Astrocyte of the spinal cord (primary cell): ENCODE measurements around the gene NAA25.
A peak's percentile ranks its signal among the peaks of the same experiment; 100 is the strongest.

Source experiments
- DNase-seq: peaks from one replicate; pipeline ENCODE4 v3.0.0; 2011; ENCODE audit warnings: low read depth, low spot score
- H3K4me3 ChIP-seq: 2 replicates; pipeline ENCODE4 v1.5.1; 2011; ENCODE audit warnings: low read depth, mild to moderate bottlenecking, low read length, moderate library complexity
- in situ Hi-C: cut with HindIII; loops from 2 replicates; pipeline ENCODE4 v1.10.0; 2017; ENCODE audit warnings: low sequenced_read_pairs
- TF ChIP-seq, protein P1 (sequence below): IDR thresholded peaks from 2 replicates; pipeline ENCODE4 v1.5.1; 2012; ENCODE audit warnings: low read depth, mild to moderate bottlenecking, low read length, inconsistent platforms

The NAA25 gene

GRCh38 chr12:112018571-112019237 is 89.9 kb downstream of the NAA25 start:
- H3K4me3 ChIP-seq: no peak overlapping the region
- DNase-seq: peak; percentile 80
- in situ Hi-C loops: no loop called here
- TF ChIP-seq, protein P1, sequence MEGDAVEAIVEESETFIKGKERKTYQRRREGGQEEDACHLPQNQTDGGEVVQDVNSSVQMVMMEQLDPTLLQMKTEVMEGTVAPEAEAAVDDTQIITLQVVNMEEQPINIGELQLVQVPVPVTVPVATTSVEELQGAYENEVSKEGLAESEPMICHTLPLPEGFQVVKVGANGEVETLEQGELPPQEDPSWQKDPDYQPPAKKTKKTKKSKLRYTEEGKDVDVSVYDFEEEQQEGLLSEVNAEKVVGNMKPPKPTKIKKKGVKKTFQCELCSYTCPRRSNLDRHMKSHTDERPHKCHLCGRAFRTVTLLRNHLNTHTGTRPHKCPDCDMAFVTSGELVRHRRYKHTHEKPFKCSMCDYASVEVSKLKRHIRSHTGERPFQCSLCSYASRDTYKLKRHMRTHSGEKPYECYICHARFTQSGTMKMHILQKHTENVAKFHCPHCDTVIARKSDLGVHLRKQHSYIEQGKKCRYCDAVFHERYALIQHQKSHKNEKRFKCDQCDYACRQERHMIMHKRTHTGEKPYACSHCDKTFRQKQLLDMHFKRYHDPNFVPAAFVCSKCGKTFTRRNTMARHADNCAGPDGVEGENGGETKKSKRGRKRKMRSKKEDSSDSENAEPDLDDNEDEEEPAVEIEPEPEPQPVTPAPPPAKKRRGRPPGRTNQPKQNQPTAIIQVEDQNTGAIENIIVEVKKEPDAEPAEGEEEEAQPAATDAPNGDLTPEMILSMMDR: no peak

GRCh38 chr12:112017041-112017440 is 91.5 kb downstream of the NAA25 start:
- TF ChIP-seq, protein P1: no peak

DNA sequence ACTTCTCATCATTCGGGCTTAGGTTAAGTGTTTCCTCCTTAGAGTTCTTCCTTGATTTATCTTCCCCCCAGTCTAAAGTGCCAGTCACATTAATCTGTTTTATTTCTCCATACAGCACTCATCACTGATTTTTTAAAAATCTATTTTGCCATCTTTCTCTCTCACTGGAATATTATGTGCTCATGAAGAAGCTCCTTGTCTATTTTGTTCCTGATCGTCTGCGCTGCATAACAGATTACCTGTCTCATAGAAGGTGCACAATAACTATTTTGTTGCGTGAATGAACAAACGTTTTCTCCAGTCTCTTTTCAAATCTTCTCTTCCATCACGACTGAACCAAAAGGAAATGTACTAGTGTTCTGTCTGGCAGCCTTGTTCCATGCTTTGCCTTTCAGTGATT is 92.6 kb downstream of the NAA25 start:
- DNase-seq: no peak
- no peak overlapping the region for H3K4me3 ChIP-seq
- TF ChIP-seq, protein P1: no peak
- in situ Hi-C loops: no loop called here

More at GRCh38 chr12:112017041-112017440, 91.5 kb downstream of the NAA25 start:
- in situ Hi-C loops: no loop called here
- DNase-seq: no peak
- no peak overlapping the region for H3K4me3 ChIP-seq

DNA sequence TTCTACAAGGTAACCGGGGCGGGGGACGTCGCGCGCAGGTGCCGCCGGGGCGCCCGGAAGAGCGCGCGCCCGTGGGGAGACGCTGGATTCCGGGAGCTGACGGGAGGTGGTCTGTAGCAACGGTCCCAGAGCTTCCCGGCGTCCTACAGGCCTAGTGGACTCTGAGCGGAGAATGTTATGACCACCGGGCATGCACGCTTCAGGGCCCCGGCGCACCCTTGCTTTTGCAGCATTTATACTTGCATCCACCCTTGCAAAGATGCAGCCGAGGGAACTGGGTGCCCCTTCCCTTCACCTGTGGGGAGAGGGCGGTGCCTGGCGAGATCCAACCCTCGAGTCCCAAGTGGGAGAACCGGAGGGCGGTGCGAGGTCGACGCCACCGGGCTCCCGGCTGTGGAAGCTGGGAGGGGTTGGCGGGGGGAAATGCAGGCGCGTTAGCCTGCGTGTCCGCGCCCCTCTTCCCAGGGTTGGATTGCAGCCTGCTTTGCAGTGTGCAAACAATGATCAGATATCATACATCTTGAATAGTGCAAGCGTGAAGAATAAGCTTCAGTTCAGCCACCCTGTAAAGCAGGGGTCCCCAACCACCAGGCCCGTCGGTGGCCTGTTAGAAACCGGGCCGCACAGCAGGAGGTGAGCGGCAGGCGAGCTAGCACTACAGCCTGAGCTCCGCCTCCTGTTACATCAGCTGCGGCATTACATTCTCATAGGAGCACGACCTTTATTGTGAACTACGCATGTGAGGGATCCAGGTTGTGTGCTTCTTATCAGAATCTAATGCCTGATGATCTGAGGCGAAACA is 94.8 kb downstream of the NAA25 start:
- in situ Hi-C loops: no loop called here

DNA sequence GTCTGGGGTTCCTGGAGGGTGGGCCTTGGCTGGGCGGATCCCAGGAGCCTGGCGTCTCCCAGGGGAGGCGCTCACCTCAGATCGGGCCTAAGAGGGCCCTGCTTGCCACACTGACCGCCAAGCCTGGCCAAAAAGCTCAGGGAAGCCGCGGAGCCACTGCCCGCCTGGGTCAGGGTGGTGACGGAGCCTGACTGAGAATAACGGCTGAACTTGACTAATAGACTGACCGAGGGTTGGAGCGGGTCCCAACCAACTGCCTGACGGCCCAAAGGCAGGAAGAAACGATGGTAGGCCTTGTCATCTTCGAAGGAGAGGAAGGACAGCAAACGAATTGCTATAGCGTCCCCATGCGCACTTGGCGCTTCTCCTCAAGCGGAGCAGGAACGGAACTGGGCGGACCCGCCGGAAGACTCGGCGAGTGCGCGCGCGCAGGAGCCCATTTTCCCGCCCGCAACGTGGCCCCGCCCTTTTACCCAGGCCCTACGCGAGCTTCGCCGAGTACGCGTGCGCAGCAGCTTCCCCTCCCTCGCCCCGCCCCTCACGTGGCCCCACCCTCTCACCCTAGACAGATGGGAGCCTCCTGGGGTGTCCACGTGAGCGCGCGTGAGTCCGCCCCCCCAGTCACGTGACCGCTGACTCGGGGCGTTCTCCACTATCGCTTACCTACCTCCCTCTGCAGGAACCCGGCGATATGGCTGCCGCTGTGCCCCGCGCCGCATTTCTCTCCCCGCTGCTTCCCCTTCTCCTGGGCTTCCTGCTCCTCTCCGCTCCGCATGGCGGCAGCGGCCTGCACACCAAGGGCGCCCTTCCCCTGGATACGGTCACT is 95.6 kb downstream of the NAA25 start, which contains the start of the genes ERP29 and TMEM116:
ERP29 (plus strand) TSS at position 652 of the 826 bp plus-strand sequence; CDS start at position 692, 40 bp downstream.
TMEM116 (minus strand) TSS at position 391 of the 826 bp plus-strand sequence. CDS start 7,895 bp downstream, outside the sequence.
- H3K4me3 ChIP-seq: peak within 1 kb of the TSS; percentile 89
- peak; percentile 99 for DNase-seq
- in situ Hi-C loops: no loop called here
- TF ChIP-seq, protein P1: peak; percentile 60

More for the DNA sequence above, 94.8 kb downstream of the NAA25 start:
- H3K4me3 ChIP-seq: peak overlapping the region; percentile 89
- DNase-seq: peak; percentile 76
- TF ChIP-seq, protein P1: no peak

GRCh38 chr12:112011685-112012084 is 96.9 kb downstream of the NAA25 start:
- peak overlapping the region; percentile 89 for H3K4me3 ChIP-seq
- in situ Hi-C loops: no loop called here
- DNase-seq: no peak
- TF ChIP-seq, protein P1: no peak
